SK-N-SH (cell line): Measurements from ENCODE around the gene TIMM10. TPM values are rescaled to one million over a fixed set of nuclear protein-coding genes. Genes with fewer than 3 reads are reported as not detected.

Experiments
- CTCF ChIA-PET: fragments of 300-600, 350-600 bp; formaldehyde crosslinking; extraction: SDS; loops from one replicate; lab custom pipeline; 2021; lab: Yijun Ruan, JAX
- POLR2A ChIA-PET: fragments of 350-600 bp; sonication (Branson Sonifier 250); formaldehyde crosslinking; extraction: SDS; loops from one replicate; lab custom pipeline; 2020; ENCODE audit warnings: antibody characterized with exemption, inconsistent platforms; lab: Yijun Ruan, JAX
- DNase-seq: peaks from one replicate; pipeline ENCODE4 v3.0.0; 2012
- H2AFZ ChIP-seq: fragments of 200-600 bp; sonication (generic); 2 replicates; pipeline ENCODE4 v1.8.1; 2016; ENCODE audit warnings: antibody characterized with exemption, mild to moderate bottlenecking, low read depth
- H3F3A ChIP-seq: fragments of 200-600 bp; sonication (generic); replicated peaks from 2 replicates; pipeline ENCODE3; 2016; ENCODE audit warnings: antibody characterized with exemption, mild to moderate bottlenecking; ENCODE audit not compliant: insufficient read depth
- H3K27ac ChIP-seq, 2 experiments: fragments of 200-500 bp in 1 of 2; fragments of 200-600 bp in 1 of 2; sonication (Bioruptor generic) in 1 of 2; sonication (generic), shearing (Covaris generic) in 1 of 2; 2 replicates each; pipeline versions ENCODE4 v1.5.1 to v1.6.1; 2014 to 2016; ENCODE audit warnings: low read depth in 2 of 2, inconsistent platforms in 1 of 2, low read length in 1 of 2, mild to moderate bottlenecking in 1 of 2, mixed read lengths in 1 of 2
- H3K27me3 ChIP-seq: fragments of 200-600 bp; sonication (generic), shearing (Covaris generic); 2 replicates; pipeline ENCODE4 v1.6.1; 2016; ENCODE audit warnings: mixed run types; ENCODE audit not compliant: insufficient read depth
- H3K36me3 ChIP-seq, 2 experiments: fragments of 200-500 bp in 1 of 2; fragments of 200-600 bp in 1 of 2; sonication (Bioruptor generic) in 1 of 2; sonication (generic) in 1 of 2; replicated peaks in 1 of 2; 2 replicates each; pipeline versions ENCODE3 to v1.5.1; 2014 to 2016; ENCODE audit warnings: low read length in 1 of 2, mild to moderate bottlenecking in 1 of 2; ENCODE audit not compliant: insufficient read depth in 2 of 2, control insufficient read depth in 1 of 2
- H3K4me1 ChIP-seq, 2 experiments: fragments of 200-500 bp in 1 of 2; fragments of 200-600 bp in 1 of 2; sonication (Bioruptor generic) in 1 of 2; sonication (generic), shearing (Covaris generic) in 1 of 2; 2 replicates each; pipeline versions ENCODE4 v1.5.1 to v1.6.1; 2014 to 2016; ENCODE audit warnings: low read depth in 1 of 2, low read length in 1 of 2, mixed run types in 1 of 2; ENCODE audit not compliant: insufficient read depth in 2 of 2, control insufficient read depth in 1 of 2
- H3K4me2 ChIP-seq: fragments of 200-600 bp; sonication (generic), shearing (Covaris generic); 2 replicates; pipeline ENCODE4 v1.6.1; 2017; ENCODE audit warnings: mixed run types
- H3K4me3 ChIP-seq, 2 experiments: fragments of 200-500 bp in 1 of 2; fragments of 200-600 bp in 1 of 2; sonication (Bioruptor generic) in 1 of 2; sonication (generic), shearing (Covaris generic) in 1 of 2; 2 replicates each; pipeline versions ENCODE4 v1.5.1 to v1.8.1; 2014 to 2016; ENCODE audit warnings: low read depth in 2 of 2, inconsistent platforms in 1 of 2, low read length in 1 of 2, mild to moderate bottlenecking in 1 of 2, mixed read lengths in 1 of 2, moderate library complexity in 1 of 2
- H3K79me2 ChIP-seq: fragments of 200-600 bp; sonication (generic); 2 replicates; pipeline ENCODE4 v1.8.1; 2017; ENCODE audit warnings: mild to moderate bottlenecking; ENCODE audit not compliant: insufficient read depth
- H3K9ac ChIP-seq: fragments of 200-600 bp; sonication (generic); 2 replicates; pipeline ENCODE4 v1.6.1; 2017; ENCODE audit warnings: mixed run types
- H3K9me2 ChIP-seq: fragments of 200-600 bp; sonication (generic); 2 replicates; pipeline ENCODE4 v1.6.1; 2017; ENCODE audit warnings: mixed run types
- H3K9me3 ChIP-seq: fragments of 200-600 bp; sonication (generic); 2 replicates; pipeline ENCODE4 v1.6.1; 2017; ENCODE audit warnings: mixed run types, mild to moderate bottlenecking, moderate library complexity
- H4K20me1 ChIP-seq: fragments of 200-600 bp; sonication (generic); 2 replicates; pipeline ENCODE4 v1.6.1; 2017; ENCODE audit warnings: mild to moderate bottlenecking, mixed run types; ENCODE audit not compliant: insufficient read depth
- CHD2 ChIP-seq: fragments of 150-350 bp; IDR thresholded peaks from 2 replicates; pipeline ENCODE4 v1.6.1; 2018; ENCODE audit warnings: low read length; ENCODE audit not compliant: partially characterized antibody
- ELF1 ChIP-seq: IDR thresholded peaks from 2 replicates; pipeline ENCODE4 v1.4.0; 2012
- EP300 ChIP-seq, 2 experiments: IDR thresholded peaks; 2 replicates each; pipeline versions ENCODE4 v1.4.0 to v1.6.1; 2012; ENCODE audit warnings: borderline replicate concordance in 1 of 2, low read depth in 1 of 2, low read length in 1 of 2
- FOXM1 ChIP-seq: IDR thresholded peaks from 2 replicates; pipeline ENCODE4 v1.4.0; 2012; ENCODE audit warnings: low read depth, mild to moderate bottlenecking
- GABPA ChIP-seq: IDR thresholded peaks from 2 replicates; pipeline ENCODE4 v1.4.0; 2012; ENCODE audit warnings: low read depth, mild to moderate bottlenecking
- GATA2 ChIP-seq: sonication (generic); formaldehyde crosslinking; IDR thresholded peaks from 2 replicates; pipeline ENCODE4 v1.5.0; 2020; ENCODE audit warnings: mild to moderate bottlenecking, missing genetic modification reagents
- MEF2A ChIP-seq: IDR thresholded peaks from 2 replicates; pipeline ENCODE4 v1.4.0; 2012; ENCODE audit warnings: low read depth, borderline replicate concordance
- MXI1 ChIP-seq: IDR thresholded peaks from 2 replicates; pipeline ENCODE4 v1.6.1; 2012; ENCODE audit warnings: mild to moderate bottlenecking, low read depth, low read length, improper control_type of control experiment
- NFIC ChIP-seq: IDR thresholded peaks from 2 replicates; pipeline ENCODE4 v1.4.0; 2012; ENCODE audit warnings: borderline replicate concordance
- RAD21 ChIP-seq: IDR thresholded peaks from 2 replicates; pipeline ENCODE4 v1.6.1; 2012; ENCODE audit warnings: mild to moderate bottlenecking, low read length
- REST ChIP-seq: IDR thresholded peaks from 2 replicates; pipeline ENCODE4 v1.6.1; 2012; ENCODE audit warnings: mild to moderate bottlenecking, low read depth, low read length, moderate library complexity
- RFX5 ChIP-seq: IDR thresholded peaks from 2 replicates; pipeline ENCODE4 v1.6.1; 2012; ENCODE audit warnings: mild to moderate bottlenecking, improper control_type of control experiment, low read length
- SIN3A ChIP-seq: IDR thresholded peaks from 2 replicates; pipeline ENCODE4 v1.6.1; 2012; ENCODE audit warnings: low read depth, mild to moderate bottlenecking, low read length, moderate library complexity, borderline replicate concordance
- SMC3 ChIP-seq: IDR thresholded peaks from 2 replicates; pipeline ENCODE4 v1.6.1; 2012; ENCODE audit warnings: low read depth, low read length, improper control_type of control experiment
- TAF1 ChIP-seq: IDR thresholded peaks from 2 replicates; pipeline ENCODE4 v1.6.1; 2012; ENCODE audit warnings: low read depth, mild to moderate bottlenecking, low read length, moderate library complexity, borderline replicate concordance
- TCF12 ChIP-seq: IDR thresholded peaks from 2 replicates; pipeline ENCODE4 v1.4.0; 2012
- YY1 ChIP-seq: IDR thresholded peaks from 2 replicates; pipeline ENCODE4 v1.4.0; 2012; ENCODE audit warnings: low read depth, mild to moderate bottlenecking
- WGBS: methylation state at CpG from one replicate; pipeline ENCODE4 v1.1.6; 2017; ENCODE audit warnings: low lambda C conversion rate; 5-methylcytosine and 5-hydroxymethylcytosine counted together
- polyA plus RNA-seq, 3 experiments: library from polyadenylated mRNA; depleted of rRNA; stranded (reverse); fragments of >200 nt; gene quantifications; 2 replicates each; pipeline ENCODE4 v1.2.3, GENCODE V29; 2012
- TF ChIP-seq, protein P1 (sequence below): IDR thresholded peaks from 2 replicates; pipeline ENCODE4 v1.4.0; 2012; ENCODE audit warnings: low read depth, borderline replicate concordance
- TF ChIP-seq, protein P2 (sequence below): IDR thresholded peaks from 2 replicates; pipeline ENCODE4; 2012
- TF ChIP-seq, protein P3 (sequence below): fragments of 200-600 bp; sonication (generic); IDR thresholded peaks from 2 replicates; pipeline ENCODE4 v1.6.1; 2017; ENCODE audit warnings: antibody characterized with exemption, mild to moderate bottlenecking, moderate library complexity
- TF ChIP-seq, protein P4 (sequence below): fragments of 150-350 bp; IDR thresholded peaks from 2 replicates; pipeline ENCODE4 v1.6.1; 2017; ENCODE audit warnings: antibody characterized with exemption, low read length, low read depth, borderline replicate concordance

The TIMM10 gene
- polyA plus RNA-seq, 1 of the 3 experiments (the other 2 are of a cell fraction): 179 TPM

GRCh38 chr11:57546869-57547475, 16.4 kb upstream of the TIMM10 start (continued):
- TF ChIP-seq GABPA: no peak
- no peak for TF ChIP-seq ELF1
- TF ChIP-seq, protein P1, sequence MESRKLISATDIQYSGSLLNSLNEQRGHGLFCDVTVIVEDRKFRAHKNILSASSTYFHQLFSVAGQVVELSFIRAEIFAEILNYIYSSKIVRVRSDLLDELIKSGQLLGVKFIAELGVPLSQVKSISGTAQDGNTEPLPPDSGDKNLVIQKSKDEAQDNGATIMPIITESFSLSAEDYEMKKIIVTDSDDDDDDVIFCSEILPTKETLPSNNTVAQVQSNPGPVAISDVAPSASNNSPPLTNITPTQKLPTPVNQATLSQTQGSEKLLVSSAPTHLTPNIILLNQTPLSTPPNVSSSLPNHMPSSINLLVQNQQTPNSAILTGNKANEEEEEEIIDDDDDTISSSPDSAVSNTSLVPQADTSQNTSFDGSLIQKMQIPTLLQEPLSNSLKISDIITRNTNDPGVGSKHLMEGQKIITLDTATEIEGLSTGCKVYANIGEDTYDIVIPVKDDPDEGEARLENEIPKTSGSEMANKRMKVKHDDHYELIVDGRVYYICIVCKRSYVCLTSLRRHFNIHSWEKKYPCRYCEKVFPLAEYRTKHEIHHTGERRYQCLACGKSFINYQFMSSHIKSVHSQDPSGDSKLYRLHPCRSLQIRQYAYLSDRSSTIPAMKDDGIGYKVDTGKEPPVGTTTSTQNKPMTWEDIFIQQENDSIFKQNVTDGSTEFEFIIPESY: no peak
- TF ChIP-seq CHD2: no peak
- TF ChIP-seq EP300 (IDR thresholded peaks at IDR 0.05; ENCODE audit: borderline replicate concordance in 1 of 2, low read depth in 1 of 2, low read length in 1 of 2): no peak
- TF ChIP-seq, protein P2, sequence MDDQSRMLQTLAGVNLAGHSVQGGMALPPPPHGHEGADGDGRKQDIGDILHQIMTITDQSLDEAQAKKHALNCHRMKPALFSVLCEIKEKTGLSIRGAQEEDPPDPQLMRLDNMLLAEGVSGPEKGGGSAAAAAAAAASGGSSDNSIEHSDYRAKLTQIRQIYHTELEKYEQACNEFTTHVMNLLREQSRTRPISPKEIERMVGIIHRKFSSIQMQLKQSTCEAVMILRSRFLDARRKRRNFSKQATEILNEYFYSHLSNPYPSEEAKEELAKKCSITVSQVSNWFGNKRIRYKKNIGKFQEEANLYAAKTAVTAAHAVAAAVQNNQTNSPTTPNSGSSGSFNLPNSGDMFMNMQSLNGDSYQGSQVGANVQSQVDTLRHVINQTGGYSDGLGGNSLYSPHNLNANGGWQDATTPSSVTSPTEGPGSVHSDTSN: no peak
- no peak for TF ChIP-seq GATA2 (CRISPR knock-in tag)
- TF ChIP-seq SMC3: no peak
- no peak for TF ChIP-seq RFX5
- TF ChIP-seq FOXM1: no peak

DNA sequence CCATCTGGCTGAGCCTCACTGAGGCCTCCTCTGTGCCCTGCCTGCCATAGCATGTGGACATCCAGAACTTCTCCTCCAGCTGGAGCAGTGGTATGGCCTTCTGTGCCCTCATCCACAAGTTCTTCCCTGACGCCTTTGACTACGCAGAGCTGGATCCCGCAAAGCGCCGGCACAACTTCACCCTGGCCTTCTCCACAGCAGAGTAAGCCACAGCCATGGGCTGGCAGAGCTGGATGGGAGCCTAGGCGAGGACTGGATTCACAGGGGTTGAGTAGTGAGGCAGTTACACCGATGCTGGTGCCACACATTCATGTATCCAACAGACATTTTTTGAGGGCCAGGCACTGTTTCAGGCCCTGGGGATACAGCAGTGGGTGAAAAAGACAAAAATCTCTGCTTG, 15.9 kb upstream of the TIMM10 start:
- Histone ChIP-seq H3K9me2 (no peaks in the 10 kb centered on the region), H3K4me1 (no peaks in the 10 kb centered on the region; a peak in 1 of 4 replicates), H3K4me2 (no peak overlapping the region), H3K27me3 (no peaks in the 10 kb centered on the region), H3K79me2 (no peaks in the 10 kb centered on the region), H3K9me3 (no peaks in the 10 kb centered on the region), H4K20me1 (no peaks in the 10 kb centered on the region), H3K36me3 (peaks cover 0 to 14% of the 10 kb centered on the region in 2 experiments), H3K4me3 (no peak overlapping the region), H3K9ac (no peak overlapping the region), H3F3A (no peaks in the 10 kb centered on the region), H3K27ac (no peak overlapping the region), H2AFZ (no peak overlapping the region)
- CTCF ChIA-PET: interaction anchor here (1.0 to 7.6 kb wide), 3 partner anchors 19 to 53 kb away, joined by 3 to 36 read pairs (median 5); partner anchors contain the start of gene UBE2L6
- 88% methylated on average over 6 of the region's 7 CpGs for WGBS
- POLR2A ChIA-PET: interaction anchor here (0.7 kb wide), 1 partner anchor 11 kb away, joined by 3 read pairs; no protein-coding TSS in a partner anchor
- no peak for DNase-seq
- TF ChIP-seq, protein P3, sequence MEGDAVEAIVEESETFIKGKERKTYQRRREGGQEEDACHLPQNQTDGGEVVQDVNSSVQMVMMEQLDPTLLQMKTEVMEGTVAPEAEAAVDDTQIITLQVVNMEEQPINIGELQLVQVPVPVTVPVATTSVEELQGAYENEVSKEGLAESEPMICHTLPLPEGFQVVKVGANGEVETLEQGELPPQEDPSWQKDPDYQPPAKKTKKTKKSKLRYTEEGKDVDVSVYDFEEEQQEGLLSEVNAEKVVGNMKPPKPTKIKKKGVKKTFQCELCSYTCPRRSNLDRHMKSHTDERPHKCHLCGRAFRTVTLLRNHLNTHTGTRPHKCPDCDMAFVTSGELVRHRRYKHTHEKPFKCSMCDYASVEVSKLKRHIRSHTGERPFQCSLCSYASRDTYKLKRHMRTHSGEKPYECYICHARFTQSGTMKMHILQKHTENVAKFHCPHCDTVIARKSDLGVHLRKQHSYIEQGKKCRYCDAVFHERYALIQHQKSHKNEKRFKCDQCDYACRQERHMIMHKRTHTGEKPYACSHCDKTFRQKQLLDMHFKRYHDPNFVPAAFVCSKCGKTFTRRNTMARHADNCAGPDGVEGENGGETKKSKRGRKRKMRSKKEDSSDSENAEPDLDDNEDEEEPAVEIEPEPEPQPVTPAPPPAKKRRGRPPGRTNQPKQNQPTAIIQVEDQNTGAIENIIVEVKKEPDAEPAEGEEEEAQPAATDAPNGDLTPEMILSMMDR: no peak
- TF ChIP-seq TCF12 (no peak), MEF2A (no peak), NFIC (no peak), GABPA (no peak), YY1 (no peak), SMC3 (no peak), MXI1 (no peak), SIN3A (no peak), RAD21 (no peak), TAF1 (no peak), REST (no peak), CHD2 (no peak), ELF1 (no peak)
- TF ChIP-seq, protein P4, sequence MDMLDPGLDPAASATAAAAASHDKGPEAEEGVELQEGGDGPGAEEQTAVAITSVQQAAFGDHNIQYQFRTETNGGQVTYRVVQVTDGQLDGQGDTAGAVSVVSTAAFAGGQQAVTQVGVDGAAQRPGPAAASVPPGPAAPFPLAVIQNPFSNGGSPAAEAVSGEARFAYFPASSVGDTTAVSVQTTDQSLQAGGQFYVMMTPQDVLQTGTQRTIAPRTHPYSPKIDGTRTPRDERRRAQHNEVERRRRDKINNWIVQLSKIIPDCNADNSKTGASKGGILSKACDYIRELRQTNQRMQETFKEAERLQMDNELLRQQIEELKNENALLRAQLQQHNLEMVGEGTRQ: no peak
